OCI-LY7 (cell line): ENCODE measurements around the gene RNF149. TPM values are rescaled to one million over a fixed set of nuclear protein-coding genes. Genes with fewer than 3 reads are reported as not detected.
"Not testable (repeated sequence)": the region's sequence is repeated elsewhere in the genome, so short reads cannot be mapped to it uniquely, and the experiment has no call there.

ENCODE experiments used
- BruUV-seq: library from RNA; stranded (reverse); fragments of 400-500 nt; replicated peaks from 2 replicates; lab custom pipeline; 2021; lab: Mats Ljungman, UMichigan
- CTCF ChIA-PET: fragments of 300-600 bp; sonication (Branson Sonifier 250); formaldehyde crosslinking; loops from one replicate; lab custom pipeline; 2022; ENCODE audit warnings: antibody characterized with exemption; ENCODE audit not compliant: unreplicated experiment; lab: Charles Lee
- POLR2A ChIA-PET: fragments of 300-600 bp; sonication (Branson Sonifier 250); formaldehyde crosslinking; loops from one replicate; lab custom pipeline; 2022; ENCODE audit warnings: antibody characterized with exemption; lab: Charles Lee
- DNase-seq: peaks from one replicate; pipeline ENCODE4 v3.0.0-alpha.2; 2015; ENCODE audit warnings: low spot score
- H2AFZ ChIP-seq: fragments of 200-600 bp; sonication (generic), shearing (Covaris generic); 2 replicates; pipeline ENCODE4 v1.6.1; 2014; ENCODE audit warnings: mild to moderate bottlenecking, antibody characterized with exemption, low read length, moderate library complexity
- H3K27ac ChIP-seq: fragments of 200-600 bp; sonication (generic); 2 replicates; pipeline ENCODE4 v1.5.1; 2014; ENCODE audit warnings: mixed run types, low read depth, mild to moderate bottlenecking, moderate library complexity, low read length, inconsistent platforms; ENCODE audit not compliant: poor library complexity, severe bottlenecking
- H3K36me3 ChIP-seq: fragments of 200-600 bp; sonication (generic); 2 replicates; pipeline ENCODE4 v1.6.1; 2014; ENCODE audit warnings: mild to moderate bottlenecking, antibody characterized with exemption, low read length, moderate library complexity, mixed read lengths; ENCODE audit not compliant: insufficient read depth
- H3K4me1 ChIP-seq: fragments of 200-600 bp; sonication (generic); 2 replicates; pipeline ENCODE4 v1.5.1; 2014; ENCODE audit warnings: mild to moderate bottlenecking, low read length; ENCODE audit not compliant: insufficient read depth, poor library complexity, severe bottlenecking
- H3K4me2 ChIP-seq: fragments of 200-600 bp; sonication (generic); 2 replicates; pipeline ENCODE4 v1.6.1; 2014; ENCODE audit warnings: mild to moderate bottlenecking, low read length
- H3K4me3 ChIP-seq: fragments of 200-600 bp; sonication (generic); 2 replicates; pipeline ENCODE4 v1.5.1; 2014; ENCODE audit warnings: mild to moderate bottlenecking, low read depth, low read length; ENCODE audit not compliant: poor library complexity, severe bottlenecking
- H3K79me2 ChIP-seq: fragments of 200-600 bp; sonication (generic); 2 replicates; pipeline ENCODE4 v1.6.1; 2016; ENCODE audit warnings: low read depth, mild to moderate bottlenecking, low read length, moderate library complexity, mixed read lengths; ENCODE audit not compliant: insufficient read depth
- H3K9me2 ChIP-seq: fragments of 200-600 bp; sonication (generic); 2 replicates; pipeline ENCODE4 v1.6.1; 2016; ENCODE audit warnings: mild to moderate bottlenecking, low read length, mixed read lengths; ENCODE audit not compliant: insufficient read depth
- H3K9me3 ChIP-seq: fragments of 200-600 bp; sonication (generic); 2 replicates; pipeline ENCODE4 v1.6.1; 2014; ENCODE audit warnings: mild to moderate bottlenecking, mixed run types, low read length, mixed read lengths
- H4K20me1 ChIP-seq: fragments of 200-600 bp; sonication (generic); 2 replicates; pipeline ENCODE4 v1.6.1; 2014; ENCODE audit warnings: mild to moderate bottlenecking, antibody characterized with exemption, low read length, moderate library complexity, mixed read lengths; ENCODE audit not compliant: insufficient read depth
- CTCF ChIP-seq: fragments of 200-600 bp; sonication (generic); conservative IDR thresholded peaks from 2 replicates; pipeline ENCODE4 v1.5.1; 2014; ENCODE audit warnings: mild to moderate bottlenecking, antibody characterized with exemption, low read length, moderate library complexity, mixed read lengths
- EZH2phosphoT487 ChIP-seq: fragments of 200-600 bp; sonication (generic); IDR thresholded peaks from 2 replicates; pipeline ENCODE4 v1.6.1; 2018; ENCODE audit warnings: low read depth, borderline replicate concordance, mild to moderate bottlenecking, mixed run types, antibody characterized with exemption, low read length, moderate library complexity, mixed read lengths
- intact Hi-C: fragments of 100-400 bp; cut with micrococcal nuclease; formaldehyde crosslinking; loops from one replicate; pipeline ENCODE4 v1.10.0; 2022; ENCODE audit not compliant: unreplicated experiment
- total RNA-seq, 2 experiments: library from RNA; depleted of rRNA in 1 of 2; stranded (reverse); fragments of >200 nt in 1 of 2; shearing (Covaris generic) in 1 of 2; gene quantifications; 2 replicates each; pipeline ENCODE4 v1.2.3, GENCODE V29; 2014 to 2022

Gene RNF149
- total RNA-seq, 2 experiments from 2014 or later = 10.3 to 17.9 TPM

GRCh38 chr2:101354420-101355311 is 46.2 kb upstream of the RNF149 start:
- no peak overlapping the region for H3K27ac ChIP-seq
- H3K9me3 ChIP-seq = no peaks in the 10 kb centered on the region
- H3K4me3 ChIP-seq = no peak overlapping the region
- ChIA-PET CTCF (no interaction called here), POLR2A (no interaction called here)
- H3K4me1 ChIP-seq = no peaks in the 10 kb centered on the region
- no peaks in the 10 kb centered on the region for H3K36me3 ChIP-seq
- no TSS peak for BruUV-seq
- H3K4me2 ChIP-seq = no peak overlapping the region
- H3K9me2 ChIP-seq = no peaks in the 10 kb centered on the region
- H4K20me1 ChIP-seq = no peaks in the 10 kb centered on the region
- TF ChIP-seq EZH2phosphoT487 (no peak), CTCF (no peak)
- intact Hi-C loops = no loop called here
- no peak for DNase-seq
- H2AFZ ChIP-seq = no peak overlapping the region
- no peaks in the 10 kb centered on the region for H3K79me2 ChIP-seq

- DNase-seq, H3K27ac ChIP-seq, H3K9me2 ChIP-seq, H3K9me3 ChIP-seq, H4K20me1 ChIP-seq, H3K79me2 ChIP-seq, H3K4me2 ChIP-seq, intact Hi-C loops, H2AFZ ChIP-seq, H3K4me1 ChIP-seq, H3K4me3 ChIP-seq, BruUV-seq, POLR2A ChIA-PET, CTCF ChIA-PET, H3K36me3 ChIP-seq: not testable (repeated sequence)
Observed at GRCh38 chr2:101352631-101353030, 44.1 kb upstream of the RNF149 start.

GRCh38 chr2:101351207-101351606 is 42.7 kb upstream of the RNF149 start:
- no peak for DNase-seq
- no TSS peak for BruUV-seq
- intact Hi-C loops = no loop called here

More at GRCh38 chr2:101351207-101351606, 42.7 kb upstream of the RNF149 start:
- Histone ChIP-seq H3K4me1 (no peaks in the 10 kb centered on the region), H3K27ac (no peak overlapping the region), H4K20me1 (no peaks in the 10 kb centered on the region; the same call in 1 of the 2 replicates), H2AFZ (no peak overlapping the region), H3K36me3 (no peaks in the 10 kb centered on the region), H3K9me2 (no peaks in the 10 kb centered on the region), H3K9me3 (no peaks in the 10 kb centered on the region), H3K79me2 (no peaks in the 10 kb centered on the region), H3K4me2 (no peak overlapping the region), H3K4me3 (no peak overlapping the region)
- no peak for TF ChIP-seq CTCF
- no peak for TF ChIP-seq EZH2phosphoT487
- CTCF ChIA-PET = no interaction called here
- POLR2A ChIA-PET = interaction anchor here (0.7 kb wide), 1 partner anchor 144 kb away, joined by 3 read pairs; no protein-coding TSS in a partner anchor
